HG02759 (cell line): Measurements from ENCODE around the gene TMEM63A.

Source experiments
- ATAC-seq: cut with Tn5 transposase; IDR thresholded peaks from one replicate; pipeline ENCODE4 v1.9.1; 2021; ENCODE audit warnings: mild to moderate bottlenecking, moderate library complexity; ENCODE audit not compliant: unreplicated experiment

Gene TMEM63A

DNA sequence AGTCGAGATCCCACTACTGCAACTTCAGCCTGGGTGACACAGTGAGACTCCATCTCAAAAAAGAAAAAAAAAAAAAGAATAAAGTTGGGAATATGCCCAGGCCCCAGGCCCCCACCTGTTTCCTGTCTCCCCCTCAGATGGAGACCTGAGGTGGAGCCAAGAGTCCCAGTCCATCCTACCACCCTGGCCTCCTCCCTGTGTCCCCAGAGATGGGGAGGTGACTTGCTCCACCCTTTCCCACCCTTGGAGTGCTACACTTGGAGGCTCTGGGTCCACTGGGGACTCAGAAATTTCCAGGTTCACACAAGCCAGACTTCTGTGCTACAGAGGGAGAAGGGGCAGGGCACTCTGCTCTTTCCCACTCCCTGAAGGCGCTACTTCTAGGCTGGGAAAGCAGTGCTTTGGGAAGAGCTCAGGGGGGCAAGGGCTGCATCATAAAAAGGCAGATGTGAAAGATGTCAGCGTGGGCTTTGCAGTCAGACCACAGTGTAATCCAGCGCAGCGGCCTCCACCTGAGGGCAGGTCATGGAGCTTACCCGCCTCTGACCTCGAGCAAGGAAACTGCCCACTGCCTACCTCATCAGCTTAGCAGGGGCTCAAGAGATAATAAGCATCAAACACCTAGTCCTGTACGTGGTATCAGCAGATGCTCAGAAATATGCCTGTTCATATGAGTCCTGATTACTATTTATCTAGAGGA, 13.4 kb downstream of the TMEM63A start:
- no peak for ATAC-seq

GRCh38 chr1:225866981-225867380, 15.2 kb downstream of the TMEM63A start:
- ATAC-seq, result no peak

- ATAC-seq, result peak; percentile 73
Measured at GRCh38 chr1:225866061-225866837, 15.9 kb downstream of the TMEM63A start.

- ATAC-seq, result peak; percentile 7
Measured at GRCh38 chr1:225865514-225865913, 16.7 kb downstream of the TMEM63A start.

GRCh38 chr1:225863167-225863566, 19.0 kb downstream of the TMEM63A start:
- ATAC-seq, result no peak

- ATAC-seq, result no peak
Measured at GRCh38 chr1:225862581-225862950, 19.6 kb downstream of the TMEM63A start.

GRCh38 chr1:225861834-225862580, 20.2 kb downstream of the TMEM63A start:
- no peak for ATAC-seq

GRCh38 chr1:225860876-225861441, 21.2 kb downstream of the TMEM63A start:
- ATAC-seq, result no peak

DNA sequence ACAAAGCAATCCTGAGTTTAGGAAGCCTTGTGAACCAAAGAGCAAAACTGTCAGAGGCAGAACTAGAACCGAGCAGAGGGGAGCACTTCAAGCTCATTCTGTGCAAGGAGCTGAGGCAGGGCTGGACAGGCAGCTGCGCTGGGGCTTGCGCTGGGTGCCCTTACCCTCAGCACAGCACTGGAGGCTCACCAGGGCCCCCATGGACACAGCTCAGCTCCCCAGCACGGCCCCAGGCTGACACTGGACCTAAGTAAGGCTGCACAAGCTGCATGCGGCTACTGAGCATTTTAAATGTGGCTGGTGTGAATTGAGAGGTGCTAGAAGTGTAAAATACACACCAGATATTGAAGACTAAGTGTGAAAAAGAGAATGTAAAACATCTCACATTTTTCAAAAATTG, 22.1 kb downstream of the TMEM63A start:
- no peak for ATAC-seq

GRCh38 chr1:225859151-225859550, 23.0 kb downstream of the TMEM63A start:
- ATAC-seq, result no peak

- no peak for ATAC-seq
Measured at GRCh38 chr1:225857256-225857655, 24.9 kb downstream of the TMEM63A start.

GRCh38 chr1:225855503-225856300, 26.5 kb downstream of the TMEM63A start:
- no peak for ATAC-seq

GRCh38 chr1:225853441-225853840, 28.7 kb downstream of the TMEM63A start:
- no peak for ATAC-seq

DNA sequence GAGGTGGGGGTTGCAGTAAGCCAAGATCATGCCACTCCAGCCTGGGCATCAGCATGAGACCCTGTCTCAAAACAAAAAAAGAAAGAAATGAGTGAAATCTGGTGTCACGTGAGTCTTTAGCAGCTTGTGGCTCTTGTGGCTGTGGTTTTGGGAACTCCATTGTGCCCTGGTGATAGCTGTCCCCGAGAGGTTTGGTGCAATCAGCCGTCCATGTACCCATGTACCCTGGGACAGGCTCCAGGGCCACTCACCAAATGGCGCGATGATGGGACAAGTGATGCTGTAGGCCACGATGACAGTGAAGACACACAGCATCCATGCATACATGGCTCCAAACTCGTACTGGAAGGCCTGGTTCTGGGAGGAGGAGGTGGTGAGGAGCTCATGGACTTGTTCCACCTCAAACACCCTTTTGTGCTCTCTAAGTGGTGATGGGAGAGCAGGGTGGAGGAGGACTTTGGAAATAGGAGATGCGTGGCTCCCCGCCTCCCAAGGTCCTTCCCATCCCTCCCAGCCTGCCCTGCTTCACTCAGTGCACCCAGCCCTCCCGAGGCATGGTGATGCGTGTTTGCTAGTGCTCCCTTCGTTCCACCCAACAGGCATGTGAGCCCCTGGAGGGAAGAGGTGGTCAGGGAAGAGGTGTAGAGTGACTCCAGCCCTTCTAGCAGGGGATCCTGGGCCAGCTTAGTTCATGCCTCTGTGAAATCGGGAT, 29.6 kb downstream of the TMEM63A start:
- no peak for ATAC-seq

DNA sequence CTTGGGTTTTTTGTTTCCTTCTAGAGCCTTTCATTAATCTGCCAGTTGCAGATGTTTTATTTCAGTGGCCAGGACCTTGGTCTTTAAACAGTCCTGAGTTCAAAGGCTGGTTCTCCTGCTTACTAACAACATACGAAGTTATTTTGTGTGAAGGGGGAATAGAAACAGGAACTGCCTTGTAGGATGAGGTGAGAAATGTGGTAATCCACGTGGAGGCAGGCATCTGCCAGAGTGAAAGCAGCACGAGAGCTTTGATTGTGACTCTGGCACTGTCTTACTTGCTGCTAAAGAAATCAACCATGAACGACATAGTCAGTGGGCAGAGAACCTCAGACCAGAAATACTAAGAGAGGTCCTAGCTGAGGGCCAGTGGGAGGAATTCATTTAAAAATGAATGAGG, 30.4 kb downstream of the TMEM63A start:
- peak; percentile 59 for ATAC-seq

- no peak for ATAC-seq
Measured at GRCh38 chr1:225850370-225850769, 31.8 kb downstream of the TMEM63A start.

GRCh38 chr1:225849925-225850324, 32.3 kb downstream of the TMEM63A start:
- no peak for ATAC-seq

DNA sequence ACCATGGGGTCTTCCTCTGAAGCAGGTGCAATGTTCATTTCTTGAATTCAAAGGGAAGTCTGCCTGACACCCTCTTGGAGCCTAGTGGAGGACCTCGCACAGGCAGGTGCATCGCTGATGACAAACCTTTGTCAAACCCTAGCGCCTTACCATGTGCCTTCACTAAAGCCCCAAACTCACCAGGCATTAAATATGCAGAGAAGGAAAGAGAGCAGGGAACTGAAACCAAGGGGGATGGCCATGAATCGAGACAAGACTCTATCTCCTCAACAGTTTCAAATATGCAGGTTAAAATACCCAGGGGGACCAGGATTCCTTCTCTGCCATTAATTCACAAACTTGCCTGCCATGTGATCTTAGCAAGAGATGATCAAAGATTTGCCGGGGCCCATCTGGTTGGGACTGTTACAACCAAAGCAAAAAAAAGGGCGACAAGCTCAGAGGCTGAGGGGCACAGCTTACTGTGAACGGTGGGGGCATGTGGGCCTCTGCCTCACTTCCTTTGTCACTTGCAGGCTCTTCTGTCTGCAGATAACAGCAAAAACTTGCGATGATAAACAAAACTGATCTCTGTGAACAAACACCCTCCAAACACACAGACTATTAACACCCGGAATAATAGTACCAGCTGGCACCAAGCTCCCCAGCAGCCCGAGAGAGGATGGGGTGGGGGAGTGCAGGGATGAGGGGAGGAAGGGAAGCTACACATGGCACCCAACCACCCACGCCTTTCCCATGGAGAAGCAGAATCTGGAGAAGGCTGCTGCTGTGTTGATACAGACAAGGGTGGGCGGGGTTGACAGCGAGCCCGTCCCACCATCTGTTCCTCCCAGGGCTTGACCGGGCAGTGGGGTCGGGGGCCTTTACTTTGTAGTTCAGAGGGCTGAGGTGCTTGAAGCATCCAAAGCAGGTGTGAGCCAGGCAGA, 33.9 kb downstream of the TMEM63A start:
- ATAC-seq, result peak; percentile 63

DNA sequence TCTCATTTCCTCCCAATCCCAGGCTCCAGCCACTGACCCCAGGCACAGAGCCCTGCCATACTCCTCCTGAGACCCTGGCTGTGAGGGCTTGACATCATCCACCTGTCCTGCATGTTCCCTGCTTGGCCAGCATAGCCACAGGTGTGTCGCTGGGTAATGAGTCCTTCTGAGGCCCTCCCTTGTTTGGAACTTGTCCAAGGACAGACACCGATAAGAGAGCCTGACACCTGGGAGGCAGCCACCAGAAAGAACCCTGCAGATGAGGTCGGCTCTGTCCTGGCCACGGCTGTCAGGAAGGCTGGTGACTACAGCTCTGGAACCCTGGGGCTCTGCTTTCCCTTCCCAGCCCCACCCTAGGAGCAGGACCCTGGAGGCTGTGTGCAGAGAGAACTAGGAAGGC, 34.6 kb downstream of the TMEM63A start:
- no peak for ATAC-seq
